Trophoblast cell (in vitro differentiated cells and primary cell): Measurements from ENCODE around the gene MESD.

Experiments used
- DNase-seq, 2 donors: peaks; one replicate each; pipeline ENCODE4 v3.0.0-alpha.2; 2016
- H2AFZ ChIP-seq: 2 replicates; pipeline ENCODE4 v1.6.1; 2013; ENCODE audit warnings: low read length, moderate library complexity, mild to moderate bottlenecking; ENCODE audit not compliant: insufficient read depth, poor library complexity
- H2AK5ac ChIP-seq: 2 replicates; pipeline ENCODE4 v1.6.1; 2013; ENCODE audit warnings: mild to moderate bottlenecking, low read length
- H2BK120ac ChIP-seq: 2 replicates; pipeline ENCODE4 v1.6.1; 2013; ENCODE audit warnings: low read length, mild to moderate bottlenecking, moderate library complexity; ENCODE audit not compliant: insufficient read depth, poor library complexity
- H2BK12ac ChIP-seq: 2 replicates; pipeline ENCODE4 v1.6.1; 2013; ENCODE audit warnings: mild to moderate bottlenecking, low read length, moderate library complexity
- H2BK5ac ChIP-seq: 2 replicates; pipeline ENCODE4 v1.6.1; 2013; ENCODE audit warnings: low read length, low read depth, moderate library complexity, mild to moderate bottlenecking; ENCODE audit not compliant: poor library complexity
- H3K14ac ChIP-seq: 2 replicates; pipeline ENCODE4 v1.6.1; 2013; ENCODE audit warnings: mild to moderate bottlenecking, low read length
- H3K18ac ChIP-seq: 2 replicates; pipeline ENCODE4 v1.6.1; 2013; ENCODE audit warnings: mild to moderate bottlenecking, low read length
- H3K23ac ChIP-seq: 2 replicates; pipeline ENCODE4 v1.6.1; 2013; ENCODE audit warnings: low read length
- H3K27ac ChIP-seq: 2 replicates; pipeline ENCODE4 v1.5.1; 2013; ENCODE audit warnings: low read depth, mild to moderate bottlenecking, inconsistent platforms, low read length, moderate library complexity
- H3K27me3 ChIP-seq: 2 replicates; pipeline ENCODE4 v1.6.1; 2013; ENCODE audit warnings: inconsistent platforms, mild to moderate bottlenecking, low read length, moderate library complexity; ENCODE audit not compliant: insufficient read depth
- H3K36me3 ChIP-seq, 2 experiments: 1 replicate in 1 of 2; 2 replicates in 1 of 2; pipeline ENCODE4 v1.6.1; 2013; ENCODE audit warnings: low read length in 2 of 2, mild to moderate bottlenecking in 2 of 2, moderate library complexity in 1 of 2; ENCODE audit not compliant: insufficient read depth in 2 of 2, control insufficient read depth in 1 of 2
- H3K4ac ChIP-seq: 2 replicates; pipeline ENCODE4 v1.6.1; 2013; ENCODE audit warnings: low read depth, mild to moderate bottlenecking, low read length, moderate library complexity
- H3K4me1 ChIP-seq, 2 experiments: 1 replicate in 1 of 2; 2 replicates in 1 of 2; pipeline ENCODE4 v1.6.1; 2013; ENCODE audit warnings: low read length in 2 of 2, mild to moderate bottlenecking in 2 of 2, moderate library complexity in 1 of 2; ENCODE audit not compliant: insufficient read depth in 2 of 2, control insufficient read depth in 1 of 2
- H3K4me2 ChIP-seq: 2 replicates; pipeline ENCODE4 v1.6.1; 2013; ENCODE audit warnings: inconsistent platforms, mild to moderate bottlenecking, low read length, moderate library complexity
- H3K4me3 ChIP-seq: 2 replicates; pipeline ENCODE4 v1.5.1; 2013; ENCODE audit warnings: mild to moderate bottlenecking, low read depth, low read length, inconsistent platforms
- H3K79me1 ChIP-seq: one replicate; pipeline ENCODE4 v1.6.1; 2013; ENCODE audit warnings: low read length
- H3K79me2 ChIP-seq: 2 replicates; pipeline ENCODE4 v1.6.1; 2013; ENCODE audit warnings: low read length, mild to moderate bottlenecking; ENCODE audit not compliant: control insufficient read depth, insufficient read depth, poor library complexity
- H3K9ac ChIP-seq: 2 replicates; pipeline ENCODE4 v1.6.1; 2013; ENCODE audit warnings: mild to moderate bottlenecking, low read length
- H3K9me3 ChIP-seq: 2 replicates; pipeline ENCODE4 v1.6.1; 2013; ENCODE audit warnings: low read depth, mild to moderate bottlenecking, control low read depth, inconsistent platforms, low read length; ENCODE audit not compliant: insufficient read depth
- H4K12ac ChIP-seq: 2 replicates; pipeline ENCODE4 v1.6.1; 2013; ENCODE audit warnings: low read depth, mild to moderate bottlenecking, low read length, moderate library complexity
- H4K8ac ChIP-seq: 2 replicates; pipeline ENCODE4 v1.6.1; 2013; ENCODE audit warnings: low read depth, mild to moderate bottlenecking, low read length, moderate library complexity
- H4K91ac ChIP-seq: one replicate; pipeline ENCODE4 v1.6.1; 2013; ENCODE audit warnings: low read depth, mild to moderate bottlenecking, low read length, moderate library complexity
- WGBS: extraction: QIAGEN DNeasy Blood & Tissue Kit; methylation state at CpG from one replicate; pipeline ENCODE4 v1.1.7; 2013; ENCODE audit warnings: missing lambda C conversion rate; ENCODE audit not compliant: insufficient read length, insufficient coverage; ENCODE audit errors: extremely low coverage; 5-methylcytosine and 5-hydroxymethylcytosine counted together

MESD gene

DNA sequence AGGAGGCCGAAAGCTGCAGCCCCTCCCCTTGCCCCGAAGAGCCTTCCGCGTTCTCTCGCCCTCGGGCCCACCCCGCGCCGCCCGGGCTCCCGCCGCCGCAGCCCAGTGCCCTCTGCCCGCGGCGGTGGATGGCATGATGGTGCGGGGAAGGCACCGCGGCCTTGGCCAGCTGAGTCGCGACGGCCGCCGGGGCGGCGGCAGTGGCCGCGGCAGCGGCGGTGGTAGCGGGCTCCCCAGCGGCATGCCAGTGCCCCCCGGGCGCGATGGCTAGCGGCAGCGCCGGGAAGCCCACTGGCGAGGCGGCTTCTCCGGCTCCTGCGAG lies 12.4 kb upstream of the MESD start:
- WGBS, result no CpG with 5 or more reads among the region's 42 CpGs
- no peak for DNase-seq
- H2BK5ac ChIP-seq, result peak overlapping the region; percentile 99
- no peaks in the 10 kb centered on the region for H3K27me3 ChIP-seq
- H4K91ac ChIP-seq, result peak overlapping the region; percentile 96
- H3K9ac ChIP-seq, result peak overlapping the region; percentile 70
- peak overlapping the region; percentile 96 for H2BK120ac ChIP-seq
- H3K27ac ChIP-seq, result peak overlapping the region; percentile 93
- peaks cover 20% of the 10 kb centered on the region for H3K79me1 ChIP-seq
- H3K36me3 ChIP-seq, result peaks cover 7 to 11% of the 10 kb centered on the region in 2 experiments
- H4K8ac ChIP-seq, result peak overlapping the region; percentile 42
- H3K4me2 ChIP-seq, result peak overlapping the region; percentile 64
- no peak overlapping the region for H2BK12ac ChIP-seq
- peak overlapping the region; percentile 98 for H4K12ac ChIP-seq
- H2AFZ ChIP-seq, result peak overlapping the region; percentile 82
- H3K14ac ChIP-seq, result peak overlapping the region; percentile 97
- H3K9me3 ChIP-seq, result peaks cover 5% of the 10 kb centered on the region
- peak overlapping the region; percentile 43 for H3K18ac ChIP-seq
- H3K4ac ChIP-seq, result peak overlapping the region; percentile 71
- no peak overlapping the region for H2AK5ac ChIP-seq
- peak overlapping the region; percentile 92 for H3K4me3 ChIP-seq
- H3K23ac ChIP-seq, result no peak overlapping the region
- H3K79me2 ChIP-seq, result peaks cover 29% of the 10 kb centered on the region
- peaks cover 12% of the 10 kb centered on the region in 2 experiments for H3K4me1 ChIP-seq

DNA sequence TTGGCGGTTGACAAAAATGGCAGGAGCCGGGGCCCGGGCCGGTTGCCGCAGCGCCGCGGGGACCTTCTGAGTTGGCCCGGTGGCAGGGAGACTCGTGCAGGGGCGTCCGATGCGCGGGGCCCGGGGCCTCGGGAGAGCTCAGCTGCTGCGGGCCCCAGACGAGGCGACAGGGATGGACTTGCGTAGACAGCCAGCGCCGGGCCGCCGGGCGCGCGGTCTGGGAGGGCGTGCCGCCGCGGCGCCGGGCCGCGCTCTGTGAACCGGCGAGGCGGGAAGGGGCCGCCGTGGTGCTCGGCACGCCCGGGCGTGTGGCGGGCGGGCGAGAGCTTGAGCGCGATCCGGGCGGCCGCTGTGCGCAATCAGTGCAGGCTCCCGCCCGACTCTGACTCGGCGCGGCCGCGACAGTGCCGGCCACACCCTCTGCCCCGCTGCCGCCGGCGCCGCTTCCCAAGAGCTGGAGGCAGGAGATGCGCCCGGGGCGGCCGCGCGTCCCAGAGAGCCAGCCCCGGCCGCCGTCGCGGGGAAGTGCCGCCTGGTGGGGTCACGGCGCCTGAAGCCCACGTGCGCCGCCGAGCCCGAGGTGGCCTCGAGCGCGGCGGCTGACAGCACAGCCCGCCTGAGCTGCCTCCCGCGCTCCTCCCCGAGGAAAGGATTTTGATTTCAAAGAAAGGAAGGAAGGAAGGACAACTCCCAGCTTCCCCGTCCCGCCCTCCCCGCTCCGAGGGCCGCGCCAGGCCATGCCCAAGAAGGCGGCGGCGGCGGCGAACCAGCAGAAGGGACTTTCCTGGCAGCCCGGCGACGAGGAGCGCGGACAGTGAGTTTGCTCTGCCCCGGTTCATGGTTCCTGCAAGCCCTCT lies 11.8 kb upstream of the MESD start:
- peak overlapping the region; percentile 90 for H2AK5ac ChIP-seq
- DNase-seq, result peak; percentile 79 to 85
- peaks cover 7 to 11% of the 10 kb centered on the region in 2 experiments for H3K36me3 ChIP-seq
- no peaks in the 10 kb centered on the region for H3K27me3 ChIP-seq
- peak overlapping the region; percentile 96 for H2BK120ac ChIP-seq
- peak overlapping the region; percentile 98 for H4K8ac ChIP-seq
- H3K79me2 ChIP-seq, result peaks cover 29% of the 10 kb centered on the region
- H2BK12ac ChIP-seq, result peak overlapping the region; percentile 38
- peak overlapping the region; percentile 99 for H2BK5ac ChIP-seq
- H3K27ac ChIP-seq, result peak overlapping the region; percentile 93
- peaks cover 5% of the 10 kb centered on the region for H3K9me3 ChIP-seq
- no peak overlapping the region for H3K23ac ChIP-seq
- H3K4me2 ChIP-seq, result peak overlapping the region; percentile 64
- peaks cover 20% of the 10 kb centered on the region for H3K79me1 ChIP-seq
- peak overlapping the region; percentile 92 for H3K4me3 ChIP-seq
- no CpG with 5 or more reads among the region's 110 CpGs for WGBS
- peak overlapping the region; percentile 95 for H3K9ac ChIP-seq
- H3K14ac ChIP-seq, result peak overlapping the region; percentile 97
- H4K91ac ChIP-seq, result peak overlapping the region; percentile 96
- H3K18ac ChIP-seq, result peak overlapping the region; percentile 43
- peak overlapping the region; percentile 71 for H3K4ac ChIP-seq
- peak overlapping the region; percentile 82 for H2AFZ ChIP-seq
- H4K12ac ChIP-seq, result peak overlapping the region; percentile 98
- peaks cover 12% of the 10 kb centered on the region in 2 experiments for H3K4me1 ChIP-seq

DNA sequence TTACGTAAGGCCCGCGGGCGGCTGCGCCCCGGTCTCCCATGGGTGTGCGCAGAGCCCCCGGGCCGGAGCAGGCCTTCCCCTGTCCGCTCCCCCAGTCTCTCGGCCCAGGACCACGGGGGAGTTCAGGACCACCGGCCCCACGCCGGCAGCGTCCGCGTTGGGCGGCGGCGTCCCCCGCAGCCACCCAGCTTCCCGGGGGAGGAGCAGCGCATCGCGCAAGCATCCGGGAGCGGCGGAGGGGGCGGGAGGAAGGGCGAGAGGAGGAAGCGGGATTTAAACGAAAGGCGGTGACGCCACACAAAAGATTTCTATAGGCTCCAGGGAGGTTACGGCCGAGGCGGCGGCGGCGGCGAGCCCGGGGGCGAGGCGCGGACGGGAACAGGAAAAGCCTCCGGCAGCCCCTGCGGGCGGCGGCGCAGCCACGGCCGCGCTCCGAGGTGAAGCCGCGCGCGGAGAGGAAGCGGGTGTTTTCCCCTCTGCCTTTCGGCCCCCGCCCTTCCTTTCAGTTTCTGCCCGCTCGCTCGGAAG lies 11.1 kb upstream of the MESD start, which contains the start of gene TLNRD1:
TSS of gene TLNRD1 (plus strand) at position 300 of the 528 bp plus-strand sequence. CDS start 1,349 bp downstream, outside the sequence.
- Histone ChIP-seq H3K27me3 (no peaks in the 10 kb centered on the region), H3K18ac (peak within 1 kb of the TSS; percentile 96), H3K79me2 (peaks cover 29% of the 10 kb centered on the region), H2AFZ (peak within 1 kb of the TSS; percentile 82), H3K23ac (no peak within 1 kb of the TSS), H3K14ac (peak within 1 kb of the TSS; percentile 97), H2BK120ac (peak within 1 kb of the TSS; percentile 96), H4K12ac (peak within 1 kb of the TSS; percentile 98), H3K4me1 (peaks cover 12% of the 10 kb centered on the region in 2 experiments), H3K4me3 (peak within 1 kb of the TSS; percentile 92), H3K4ac (peak within 1 kb of the TSS; percentile 92), H3K9me3 (peaks cover 7% of the 10 kb centered on the region), H4K8ac (peak within 1 kb of the TSS; percentile 98), H3K9ac (peak within 1 kb of the TSS; percentile 96), H4K91ac (peak within 1 kb of the TSS; percentile 96), H2BK5ac (peak within 1 kb of the TSS; percentile 99), H3K36me3 (peaks cover 7 to 11% of the 10 kb centered on the region in 2 experiments), H3K27ac (peak within 1 kb of the TSS; percentile 93), H3K4me2 (peak within 1 kb of the TSS; percentile 64), H3K79me1 (peaks cover 20% of the 10 kb centered on the region), H2AK5ac (peak within 1 kb of the TSS; percentile 90), H2BK12ac (peak within 1 kb of the TSS; percentile 38)
- peak; percentile 84 to 91 for DNase-seq
- no CpG with 5 or more reads among the region's 66 CpGs for WGBS

DNA sequence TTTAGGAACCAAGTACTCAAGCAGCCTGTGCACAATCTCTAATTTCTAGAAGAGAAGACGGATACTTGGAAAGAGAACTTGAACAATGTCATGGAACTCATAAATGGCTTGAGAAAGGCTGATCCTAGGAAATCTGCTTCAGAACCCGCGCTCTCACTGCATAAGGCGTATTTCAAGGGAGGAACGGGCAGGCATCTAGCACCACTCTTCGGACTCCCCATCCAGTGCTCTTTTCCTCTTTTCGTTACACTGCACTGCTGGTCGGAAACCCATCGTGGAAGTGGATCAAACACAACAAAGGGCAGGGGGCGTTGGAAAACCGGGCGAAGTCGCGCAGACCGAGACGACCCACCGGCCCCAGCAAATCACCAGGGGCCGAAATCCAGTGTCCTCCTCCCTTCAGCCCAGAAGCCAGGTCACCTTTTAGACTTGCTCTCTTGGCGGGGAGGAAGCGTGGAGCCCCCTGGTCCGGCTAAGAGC lies 10.6 kb upstream of the MESD start:
- H3K36me3 ChIP-seq, result peaks cover 7 to 11% of the 10 kb centered on the region in 2 experiments
- peak overlapping the region; percentile 96 for H4K12ac ChIP-seq
- peak overlapping the region; percentile 92 for H3K4ac ChIP-seq
- H3K9ac ChIP-seq, result peak overlapping the region; percentile 96
- H2BK12ac ChIP-seq, result no peak overlapping the region
- H3K27me3 ChIP-seq, result no peaks in the 10 kb centered on the region
- peaks cover 29% of the 10 kb centered on the region for H3K79me2 ChIP-seq
- peak in 1 of 2 donors; percentile 40 for DNase-seq
- H2BK120ac ChIP-seq, result peak overlapping the region; percentile 36
- H3K79me1 ChIP-seq, result peaks cover 20% of the 10 kb centered on the region
- H3K9me3 ChIP-seq, result peaks cover 7% of the 10 kb centered on the region
- peak overlapping the region; percentile 89 for H2BK5ac ChIP-seq
- H3K23ac ChIP-seq, result no peak overlapping the region
- peak overlapping the region; percentile 93 for H3K27ac ChIP-seq
- peak overlapping the region; percentile 85 for H3K14ac ChIP-seq
- H2AFZ ChIP-seq, result peak overlapping the region; percentile 82
- H2AK5ac ChIP-seq, result no peak overlapping the region
- WGBS, result no CpG with 5 or more reads among the region's 21 CpGs
- peaks cover 12% of the 10 kb centered on the region in 2 experiments for H3K4me1 ChIP-seq
- H4K8ac ChIP-seq, result peak overlapping the region; percentile 96
- H4K91ac ChIP-seq, result peak overlapping the region; percentile 96
- H3K4me2 ChIP-seq, result peak overlapping the region; percentile 64
- H3K4me3 ChIP-seq, result peak overlapping the region; percentile 92
- H3K18ac ChIP-seq, result peak overlapping the region; percentile 96
